ENCODE measurements around the gene USHBP1.
"Not testable (repeated sequence)": the region's sequence is repeated elsewhere in the genome, so short reads cannot be mapped to it uniquely, and the experiment has no call there.

The USHBP1 gene

DNA sequence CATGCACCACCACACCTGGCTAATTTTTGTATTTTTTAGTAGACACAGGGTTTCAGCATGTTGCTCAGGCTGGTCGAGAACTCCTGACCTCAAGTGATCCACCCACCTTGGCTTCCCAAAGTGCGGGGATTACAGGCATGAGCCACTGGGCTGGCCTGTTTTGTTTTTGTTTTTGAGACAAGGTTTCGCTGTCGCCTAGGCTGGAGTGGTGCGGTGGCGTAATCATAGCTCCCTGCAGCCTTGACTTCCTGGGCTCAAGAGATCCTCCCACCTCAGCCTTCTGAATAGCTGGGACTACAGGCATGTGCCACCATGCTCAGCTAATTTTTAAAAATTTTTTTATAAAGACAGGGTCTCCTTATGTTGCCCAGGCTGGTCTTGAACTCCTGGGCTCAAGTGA is 31.0 kb upstream of the USHBP1 start:
- DNase-seq: not testable (repeated sequence)

DNA sequence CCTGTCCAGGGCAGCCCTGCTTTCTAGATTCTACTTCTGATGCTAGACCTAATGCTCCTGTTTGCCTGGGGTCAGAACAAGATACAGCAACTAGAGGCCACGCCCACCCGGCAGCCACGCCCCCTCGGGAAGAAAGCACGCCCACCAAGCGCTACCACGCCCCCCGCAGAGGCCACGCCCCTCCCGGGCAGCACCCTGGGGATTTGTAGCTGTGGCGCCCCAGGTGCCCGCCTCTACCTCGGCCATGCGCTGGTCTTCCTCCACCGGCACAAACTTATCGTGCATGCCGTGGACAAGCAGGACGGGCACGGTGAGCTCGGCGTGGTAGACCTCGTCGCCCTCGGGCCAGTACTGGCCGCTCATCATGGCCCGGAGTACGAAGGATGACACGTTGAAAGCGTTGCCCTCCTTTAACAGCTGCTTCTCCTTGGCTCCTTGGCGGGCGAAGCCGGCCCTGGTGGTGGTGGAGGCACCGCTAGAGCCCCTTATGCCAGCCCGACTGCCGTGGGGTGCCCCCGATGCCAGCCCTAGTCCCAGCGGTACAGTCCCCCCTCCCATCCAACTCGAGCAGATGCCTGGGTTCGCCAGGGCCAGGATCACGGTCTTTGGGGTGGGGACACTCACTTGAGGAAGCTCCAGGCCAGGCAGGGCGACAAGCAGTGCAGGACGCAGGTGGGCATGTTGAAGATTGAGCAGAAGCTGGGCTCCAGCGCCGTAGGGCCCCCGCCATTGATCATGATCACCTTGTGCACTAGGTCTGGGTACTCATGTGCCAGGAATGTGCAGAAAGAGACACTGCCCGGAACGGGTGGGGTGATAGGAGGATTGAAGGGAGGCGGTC is 29.7 kb upstream of the USHBP1 start:
- DNase-seq: no peak

DNA sequence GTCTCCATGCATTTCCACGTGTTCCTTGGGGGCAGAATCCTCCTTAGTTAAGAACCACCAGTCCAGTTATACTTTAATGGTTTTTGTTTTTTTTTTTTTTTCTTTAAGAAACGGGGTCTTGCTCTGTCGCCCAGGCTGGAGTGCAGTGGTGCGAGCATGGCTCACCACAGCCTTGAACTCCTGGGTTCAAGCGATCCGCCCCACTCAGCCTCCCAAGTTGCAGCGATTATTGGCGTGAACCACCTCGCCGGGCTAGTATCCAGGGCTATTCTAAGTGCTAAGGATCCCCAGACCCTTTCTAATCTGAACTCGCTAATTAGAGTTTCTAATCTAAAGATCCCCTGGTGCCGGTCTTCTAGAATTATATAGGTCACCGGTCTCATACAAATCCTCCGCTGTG is 29.1 kb upstream of the USHBP1 start:
- DNase-seq: no peak

DNA sequence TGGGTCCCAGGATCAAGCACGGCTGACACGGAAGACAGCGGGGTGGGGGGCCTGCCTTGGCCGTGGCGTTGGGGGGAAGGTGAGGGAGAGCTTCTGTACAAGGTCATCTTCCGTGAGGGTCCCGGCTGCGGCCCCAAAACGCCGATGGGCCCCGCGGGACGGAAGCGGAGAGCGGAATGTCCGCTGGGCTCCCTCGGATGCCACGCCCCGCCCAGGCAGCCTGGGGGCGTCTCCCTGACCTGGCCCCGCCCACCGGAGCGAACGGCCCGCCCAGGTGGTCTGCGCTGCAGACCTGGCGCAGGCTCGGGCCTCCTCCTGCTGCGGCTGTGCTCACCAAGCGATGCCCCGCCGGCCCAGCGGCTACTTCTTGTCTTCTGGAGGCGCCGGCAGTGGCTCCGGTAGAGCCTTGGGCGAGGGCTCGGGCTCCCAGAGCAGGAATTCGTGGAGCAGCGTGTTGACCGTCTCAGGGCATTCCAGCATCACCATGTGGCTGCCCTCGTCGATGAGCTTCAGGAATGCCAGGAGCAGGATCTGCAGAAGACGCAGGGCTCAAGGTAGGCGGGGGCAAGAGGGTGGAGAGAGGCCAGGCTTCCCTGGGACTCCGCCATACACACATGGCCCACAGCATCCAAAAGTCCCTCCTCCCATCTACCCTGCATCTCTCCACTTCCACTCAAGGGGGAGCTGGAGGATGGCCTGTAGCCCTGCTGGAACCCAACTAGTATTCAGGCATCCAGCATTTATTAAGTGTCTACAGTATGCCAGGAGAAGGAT is 27.9 kb upstream of the USHBP1 start:
- DNase-seq: peak; percentile 62

DNA sequence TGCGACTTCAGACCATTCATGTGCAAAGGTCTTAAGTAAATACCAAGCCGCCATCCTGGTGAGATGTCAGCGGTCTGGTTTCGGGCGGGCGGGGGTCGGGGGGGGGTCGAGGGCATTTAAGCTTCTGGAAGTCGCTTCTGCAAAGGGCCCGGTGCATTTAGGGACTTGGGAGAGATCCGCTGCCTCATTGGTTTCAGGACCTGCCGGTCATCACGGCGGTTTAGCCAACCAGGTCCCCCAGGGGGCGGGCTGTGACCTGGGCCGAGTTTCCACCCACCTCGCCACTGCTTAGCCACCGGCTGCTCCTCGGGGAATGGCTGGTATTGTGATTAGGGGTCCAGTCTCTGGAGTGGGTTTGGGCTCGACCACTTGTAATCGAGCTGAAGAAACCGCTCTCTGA is 24.9 kb upstream of the USHBP1 start:
- no peak for DNase-seq

DNA sequence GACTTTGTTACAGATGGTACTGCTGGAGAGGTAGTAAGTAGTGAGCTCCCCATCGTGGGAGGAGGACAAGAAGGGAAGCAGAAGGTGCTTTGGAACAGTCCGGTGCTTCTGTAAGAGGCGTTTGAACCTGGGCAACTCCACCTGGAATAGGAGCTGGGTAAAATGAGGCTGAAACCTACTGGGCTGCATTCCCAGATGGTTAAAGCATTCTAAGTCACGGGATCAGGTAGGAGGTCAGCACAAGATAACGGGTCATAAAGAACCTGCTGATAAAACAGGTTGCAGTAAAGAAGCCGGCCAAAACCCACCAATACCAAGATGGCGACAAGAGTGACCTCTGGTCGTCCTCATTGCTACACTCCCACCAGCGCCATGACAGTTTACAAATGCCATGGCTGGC is 22.2 kb upstream of the USHBP1 start:
- no peak for DNase-seq

DNA sequence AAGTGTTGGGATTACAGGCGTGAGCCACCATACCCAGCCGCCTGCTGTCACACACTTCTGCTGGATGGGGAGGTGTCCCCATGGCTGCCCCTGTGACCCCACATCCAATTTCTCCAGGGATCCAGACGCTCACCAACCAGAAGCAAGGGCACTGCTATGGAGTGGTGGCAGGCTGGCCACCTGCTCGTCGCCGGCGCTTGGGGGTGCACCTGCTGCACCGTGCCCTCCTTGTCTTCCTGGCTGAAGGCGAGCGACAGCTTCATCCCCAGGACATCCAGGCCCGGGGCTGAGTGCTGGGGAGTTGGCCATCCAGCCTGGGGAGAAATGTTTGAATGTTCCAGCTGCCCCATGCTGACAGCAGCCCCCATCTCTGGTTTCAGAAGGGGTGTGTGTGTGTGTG is 21.7 kb upstream of the USHBP1 start:
- DNase-seq: no peak

DNA sequence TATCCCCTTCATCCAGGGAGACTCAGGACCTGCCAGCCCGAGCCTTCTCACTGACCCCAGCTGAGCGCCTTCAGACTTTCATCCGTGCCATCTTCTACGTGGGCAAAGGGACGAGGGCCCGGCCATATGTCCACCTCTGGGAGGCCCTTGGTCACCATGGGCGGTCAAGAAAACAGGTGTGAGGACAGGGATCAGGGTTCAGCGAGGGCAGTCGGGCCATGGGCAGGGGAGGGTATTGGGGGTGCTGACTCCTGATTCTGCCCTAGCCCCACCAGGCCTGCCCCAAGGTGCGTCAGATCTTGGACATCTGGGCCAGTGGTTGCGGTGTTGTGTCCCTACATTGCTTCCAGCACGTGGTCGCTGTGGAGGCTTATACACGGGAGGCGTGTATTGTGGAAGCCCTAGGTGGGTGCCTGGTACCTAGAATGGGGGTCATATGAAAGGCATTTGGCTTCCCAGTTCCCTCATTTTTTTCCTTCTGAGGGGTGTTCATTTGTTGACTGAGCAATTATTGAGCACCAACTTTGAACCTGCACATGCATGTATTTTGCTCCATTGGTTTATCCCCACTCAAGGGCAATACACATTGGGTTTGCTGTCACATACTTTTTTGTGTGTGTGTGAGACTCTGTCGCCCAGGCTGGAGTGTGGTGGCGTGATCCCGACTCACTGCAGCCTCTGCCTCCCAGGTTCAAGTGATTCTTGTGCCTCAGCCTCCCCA is 21.0 kb upstream of the USHBP1 start:
- no peak for DNase-seq

DNA sequence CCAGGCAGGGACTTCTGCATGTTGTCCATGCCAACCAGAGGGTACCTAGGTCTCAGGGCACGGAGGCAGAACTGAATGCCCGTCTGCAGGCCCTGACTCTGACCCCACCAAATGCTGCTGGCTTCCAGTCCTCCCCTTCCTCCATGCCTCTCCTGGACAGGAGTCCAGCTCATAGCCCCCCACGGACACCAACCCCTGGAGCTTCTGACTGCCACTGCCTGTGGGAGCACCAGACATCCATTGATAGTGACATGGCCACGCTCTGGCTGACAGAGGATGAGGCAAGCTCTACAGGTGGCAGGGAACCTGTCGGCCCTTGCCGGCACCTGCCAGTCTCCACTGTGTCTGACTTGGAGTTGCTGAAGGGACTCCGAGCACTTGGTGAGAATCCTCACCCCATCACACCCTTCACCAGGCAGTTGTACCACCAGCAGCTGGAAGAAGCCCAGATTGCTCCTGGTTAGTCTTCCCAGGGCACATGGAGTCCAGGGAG is 19.0 kb upstream of the USHBP1 start:
- no peak for DNase-seq

DNA sequence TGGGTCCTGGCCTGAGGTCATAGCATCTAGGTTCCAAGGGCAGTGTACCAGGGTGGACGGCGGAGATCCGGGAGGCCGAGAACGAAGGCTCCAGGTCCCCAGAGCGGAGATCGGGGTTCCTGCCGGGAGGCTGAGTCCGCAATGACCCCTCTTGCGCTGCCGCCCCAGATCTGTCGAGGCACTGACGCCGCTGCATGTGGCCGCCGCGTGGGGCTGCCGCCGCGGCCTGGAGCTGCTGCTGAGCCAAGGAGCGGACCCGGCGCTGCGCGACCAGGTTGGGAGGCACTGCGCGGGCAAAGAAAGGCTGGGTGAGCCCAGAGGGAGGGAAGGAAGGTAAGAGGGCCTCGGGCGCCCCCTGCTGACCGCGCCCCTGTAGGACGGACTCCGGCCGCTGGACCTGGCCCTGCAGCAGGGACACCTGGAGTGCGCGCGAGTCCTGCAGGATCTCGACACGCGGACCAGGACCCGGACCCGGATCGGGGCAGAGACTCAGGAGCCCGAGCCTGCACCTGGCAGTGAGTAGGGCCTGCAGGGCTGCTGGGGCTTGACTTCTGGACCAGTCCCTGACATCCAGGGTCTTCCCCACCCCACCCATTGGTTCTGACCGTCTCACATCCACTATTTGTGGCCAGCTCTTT is 18.1 kb upstream of the USHBP1 start:
- DNase-seq: peak; percentile 70

DNA sequence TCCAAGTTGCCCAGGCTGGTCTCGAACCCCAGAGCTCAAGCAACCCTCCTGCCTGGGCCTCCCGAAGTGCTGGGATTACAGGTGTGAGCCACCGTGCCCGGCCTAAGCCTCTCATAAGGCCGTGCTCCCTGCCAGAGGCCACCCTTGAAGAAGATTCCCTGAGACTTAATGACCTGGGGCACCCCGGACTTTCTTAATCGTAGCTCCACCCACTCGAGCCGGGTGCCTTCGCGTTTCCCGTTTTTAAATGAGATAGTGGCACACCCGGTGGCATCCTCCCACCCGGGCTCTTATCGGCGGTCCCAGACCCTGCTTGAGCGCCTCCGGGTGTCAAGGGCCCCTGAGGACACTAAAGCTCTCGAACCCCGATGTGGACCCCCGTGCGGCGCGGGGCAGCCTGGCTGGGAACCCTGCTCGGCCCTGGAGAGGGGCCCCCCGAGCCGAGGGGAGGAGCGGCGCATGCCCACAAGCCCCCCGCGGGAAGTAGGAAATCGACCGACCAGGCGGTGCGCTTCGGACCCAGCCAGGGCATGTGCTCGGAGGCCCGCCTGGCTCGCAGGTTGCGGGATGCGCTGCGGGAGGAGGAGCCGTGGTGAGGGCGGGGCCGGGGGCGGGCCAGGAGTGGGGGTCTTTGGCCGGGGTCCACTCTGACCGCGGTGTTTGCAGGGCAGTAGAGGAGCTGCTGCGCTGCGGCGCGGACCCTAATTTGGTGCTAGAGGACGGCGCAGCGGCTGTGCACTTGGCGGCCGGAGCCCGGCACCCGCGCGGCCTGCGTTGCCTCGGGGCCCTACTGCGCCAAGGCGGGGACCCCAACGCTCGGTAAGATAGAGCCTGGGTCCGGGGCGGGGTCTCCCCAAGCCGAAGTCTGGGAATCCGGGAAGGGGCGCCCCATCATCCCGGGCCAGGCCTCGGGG is 17.1 kb upstream of the USHBP1 start, which contains the start of gene ANKLE1:
TSS of gene ANKLE1 (plus strand) at position 511 of the 914 bp plus-strand sequence. CDS start at position 531, 20 bp downstream.
- DNase-seq: no peak

DNA sequence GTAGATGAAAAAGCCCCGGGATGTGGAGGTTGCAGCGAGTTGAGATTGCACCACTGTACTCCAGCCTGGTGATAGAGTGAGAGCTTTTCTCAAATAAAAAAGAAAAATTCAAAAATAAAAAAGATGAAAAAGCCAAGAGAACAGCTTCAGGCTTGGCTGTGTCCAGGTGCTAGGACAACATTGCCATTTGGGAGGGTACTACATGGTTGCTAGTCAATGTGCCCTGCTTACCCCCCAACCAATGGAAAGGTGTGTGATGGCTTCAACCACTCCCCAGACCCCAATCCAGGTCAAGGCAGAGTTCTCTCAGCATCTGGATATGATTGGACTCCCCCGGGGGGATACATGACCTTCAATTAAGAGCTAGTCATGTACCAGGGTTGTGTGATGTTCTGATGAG is 14.9 kb upstream of the USHBP1 start:
- no peak for DNase-seq

DNA sequence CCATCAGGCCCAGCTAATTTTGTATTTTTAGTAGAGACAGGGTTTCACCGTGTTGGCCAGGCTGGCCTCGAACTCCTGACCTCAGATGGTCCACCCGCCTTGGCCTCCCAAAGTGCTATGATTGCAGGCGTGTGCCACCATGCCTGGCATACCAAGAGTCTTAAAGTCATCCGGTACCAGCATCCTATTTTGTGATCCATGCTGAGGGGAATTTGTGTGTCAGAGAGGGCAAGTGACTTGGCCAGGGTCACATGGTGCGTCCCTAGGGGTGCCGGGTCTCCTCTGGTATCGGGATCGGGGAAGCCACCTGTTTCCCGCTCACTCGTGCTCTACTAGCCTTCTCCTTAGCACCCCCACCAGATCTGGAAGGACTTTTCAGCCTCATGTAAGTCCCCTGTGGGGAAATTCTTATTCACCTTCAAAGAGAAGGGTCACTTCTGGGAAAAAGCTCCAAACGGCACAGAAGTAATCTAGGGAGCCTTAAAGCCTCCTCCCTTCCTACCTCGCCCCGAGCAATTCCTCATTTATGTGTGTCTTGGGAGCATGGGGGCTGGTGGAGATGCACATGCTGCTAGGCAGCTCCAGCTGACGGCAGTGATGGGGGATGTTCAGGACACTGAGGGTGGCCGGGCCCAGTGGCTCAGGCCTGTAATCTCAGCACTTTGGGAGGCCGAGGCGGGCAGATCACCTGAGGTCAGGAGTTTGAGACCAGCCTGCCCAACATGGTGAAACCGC is 11.1 kb upstream of the USHBP1 start:
- DNase-seq: no peak

DNA sequence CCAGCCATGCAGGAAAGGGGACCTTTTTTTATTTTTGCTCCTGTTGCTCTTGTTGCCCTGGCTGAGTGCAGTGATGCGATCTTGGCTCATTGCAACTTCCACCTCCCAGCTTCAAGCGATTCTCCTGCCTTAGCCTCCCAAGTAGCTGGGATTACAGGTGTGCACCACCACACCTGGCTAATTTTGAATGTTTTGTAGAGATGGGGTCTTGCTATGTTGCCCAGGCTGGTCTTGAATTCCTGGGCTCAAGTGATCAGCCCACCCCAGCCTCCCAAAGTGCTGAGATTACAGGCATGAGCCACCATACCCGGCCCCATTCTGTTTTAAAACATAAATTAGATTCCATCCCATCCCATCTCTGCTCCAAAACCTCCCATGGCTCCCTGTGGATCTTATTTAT is 10.3 kb upstream of the USHBP1 start:
- DNase-seq: not testable (repeated sequence)

DNA sequence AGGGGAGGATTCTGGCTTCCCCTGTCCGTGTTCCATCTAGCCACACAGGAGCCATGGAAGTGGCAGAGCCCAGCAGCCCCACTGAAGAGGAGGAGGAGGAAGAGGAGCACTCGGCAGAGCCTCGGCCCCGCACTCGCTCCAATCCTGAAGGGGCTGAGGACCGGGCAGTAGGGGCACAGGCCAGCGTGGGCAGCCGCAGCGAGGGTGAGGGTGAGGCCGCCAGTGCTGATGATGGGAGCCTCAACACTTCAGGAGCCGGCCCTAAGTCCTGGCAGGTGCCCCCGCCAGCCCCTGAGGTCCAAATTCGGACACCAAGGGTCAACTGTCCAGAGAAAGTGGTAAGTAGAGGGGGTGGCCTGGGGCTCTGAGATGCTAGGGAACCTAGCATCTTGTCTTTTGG is 4.2 kb upstream of the USHBP1 start:
- DNase-seq: no peak

DNA sequence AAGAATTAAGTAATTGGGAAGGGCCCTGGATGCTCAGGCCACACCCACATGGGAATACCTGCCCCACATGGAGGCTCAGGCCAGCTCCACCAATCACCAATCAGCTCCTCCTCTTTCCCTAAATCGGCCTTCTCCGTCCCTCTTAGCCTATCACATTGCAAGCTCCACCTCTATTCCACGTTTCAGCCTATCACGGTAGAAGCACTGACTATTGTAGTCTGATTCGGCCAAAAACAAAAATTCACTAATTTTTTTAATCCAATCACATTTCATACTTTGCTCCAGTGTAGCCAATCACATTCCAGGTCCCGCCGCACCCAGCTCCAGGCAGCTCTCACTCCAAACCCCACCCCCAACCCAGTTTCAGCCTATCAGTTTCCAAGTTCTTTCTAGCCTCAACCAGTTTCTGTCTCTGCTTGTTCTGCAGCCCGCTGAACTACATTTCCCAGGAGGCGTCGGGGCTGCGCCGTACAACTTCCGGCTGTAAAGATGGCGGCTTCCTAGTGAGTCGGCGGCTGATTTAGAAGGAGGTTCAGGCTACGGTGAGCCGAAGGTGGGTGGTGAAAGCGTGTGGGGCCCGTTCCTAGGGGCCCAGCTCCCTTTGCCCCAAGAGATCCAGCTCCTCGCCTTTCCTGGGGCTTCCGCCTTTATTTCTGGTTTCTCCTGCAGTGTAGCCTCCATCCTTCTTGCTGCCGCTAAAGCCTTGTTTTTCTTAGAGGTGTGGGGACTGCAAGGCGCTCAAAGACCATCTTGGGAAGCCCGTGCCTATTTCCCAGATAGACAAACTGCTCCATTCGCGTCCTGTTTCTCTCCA is 2.6 kb upstream of the USHBP1 start, which contains the start of gene BABAM1:
TSS of gene BABAM1 (plus strand) at position 469 of the 814 bp plus-strand sequence. CDS start 1,364 bp downstream, outside the sequence.
- peak; percentile 88 for DNase-seq

DNA sequence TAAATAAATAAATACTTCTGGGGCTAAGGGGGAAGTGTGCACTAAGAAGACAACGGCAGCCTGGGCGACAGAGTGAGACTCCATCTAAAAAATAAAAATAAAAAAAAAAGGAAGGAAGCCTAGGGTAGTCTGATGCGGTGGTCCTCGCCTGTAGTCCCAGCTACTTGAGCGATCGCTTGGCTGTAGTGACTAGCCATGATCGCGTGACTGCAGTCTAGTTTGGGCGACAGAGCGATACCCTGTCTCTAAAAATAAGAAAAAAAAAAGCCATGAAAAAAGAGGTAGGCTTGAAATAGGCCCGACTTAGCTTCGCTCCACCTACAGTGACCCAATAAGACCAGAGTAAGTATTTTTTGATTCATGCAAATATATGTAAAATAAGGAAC is 2.0 kb upstream of the USHBP1 start:
- DNase-seq: no peak

DNA sequence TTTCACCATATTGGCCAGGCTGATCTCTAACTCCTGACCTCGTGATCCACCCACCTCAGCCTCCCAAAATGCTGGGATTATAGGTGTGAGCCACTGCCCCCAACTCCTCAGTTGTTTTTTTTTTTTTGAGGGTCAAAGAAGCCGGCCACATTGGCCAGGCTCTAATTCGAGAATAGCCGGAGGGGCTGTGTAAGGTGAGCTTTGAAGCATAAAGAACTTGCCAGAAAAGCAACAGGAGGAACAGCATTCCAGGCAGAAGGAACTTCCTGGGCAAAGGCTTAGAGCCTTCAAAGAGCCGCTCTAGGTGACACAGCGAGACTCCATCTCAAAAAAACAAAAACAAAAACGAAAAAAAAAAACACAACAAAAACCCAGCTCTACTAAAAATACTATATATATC is 1.5 kb upstream of the USHBP1 start:
- no peak for DNase-seq

DNA sequence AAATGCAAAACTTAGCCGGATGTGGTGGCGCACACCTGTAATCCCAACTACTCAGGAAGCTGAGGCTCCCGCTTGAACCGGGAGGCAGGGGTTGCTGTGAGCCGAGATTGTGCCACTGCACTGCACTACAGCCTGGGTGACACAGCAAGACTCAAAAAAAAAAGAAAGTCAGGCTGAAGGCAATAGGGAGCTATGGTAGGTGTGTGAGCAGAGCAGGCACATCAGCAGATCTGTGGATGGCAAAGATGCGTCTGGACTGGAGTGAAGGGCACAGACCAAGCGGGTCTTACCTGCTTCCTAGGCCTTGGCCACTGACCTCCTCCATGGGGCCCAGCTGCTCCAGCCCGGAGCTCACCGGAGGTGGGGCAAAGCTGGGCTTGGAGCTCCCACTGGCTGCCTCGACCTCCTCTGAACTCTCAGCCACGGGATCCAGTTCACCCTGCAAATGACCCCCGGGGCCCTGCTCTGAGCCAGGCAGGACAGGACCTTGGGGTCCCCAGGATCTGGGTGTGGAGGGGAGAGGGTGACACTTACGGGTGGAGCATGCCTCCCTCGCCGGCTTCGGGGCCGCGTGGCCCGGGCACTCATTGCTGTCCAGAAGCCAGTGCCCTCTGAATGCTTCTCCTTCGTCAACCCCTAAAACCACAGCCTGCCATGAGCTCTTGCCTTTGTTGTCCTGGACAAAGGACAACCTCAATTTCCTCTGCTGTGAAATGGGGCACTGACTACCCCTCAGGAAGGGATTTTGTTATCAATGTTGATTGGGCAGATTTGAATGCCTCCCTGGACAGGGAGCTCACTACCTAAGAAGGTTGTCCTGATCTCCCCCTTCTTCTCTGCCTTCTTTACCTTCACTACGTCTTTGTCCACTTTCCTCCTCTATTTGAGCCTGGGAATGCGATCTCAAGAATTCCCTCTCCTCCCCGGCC is 569 bp downstream of the USHBP1 start:
- no peak for DNase-seq
